ENCODE results near the gene NBAS.

DNA sequence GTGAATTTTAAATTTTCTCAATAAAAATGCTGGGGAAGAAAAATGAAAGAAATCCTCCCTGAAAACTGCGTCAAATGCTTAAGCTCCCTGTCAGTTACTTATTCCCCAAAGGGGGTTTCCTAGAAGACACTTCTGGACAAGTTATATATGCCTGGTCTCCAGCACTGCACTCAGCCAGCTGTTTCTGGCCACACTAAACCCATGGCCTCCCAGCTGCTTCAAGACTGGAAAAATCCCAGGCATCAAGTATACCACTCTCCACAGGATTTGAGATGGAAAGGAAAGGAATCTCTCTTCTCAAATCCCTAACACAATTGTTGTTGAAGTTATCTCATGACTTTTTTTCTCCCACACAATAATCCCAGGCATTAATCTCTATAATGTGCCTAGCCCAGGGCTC lies 245.7 kb downstream of the NBAS start:
- TF ChIP-seq POLR2AphosphoS5 (IDR thresholded peaks at IDR 0.05; ENCODE audit: low read depth, low read length) = no peak
- TF ChIP-seq TAF1 (IDR thresholded peaks at IDR 0.05; ENCODE audit: borderline replicate concordance, insufficient read depth, low read length) = no peak
- TF ChIP-seq, protein P1, sequence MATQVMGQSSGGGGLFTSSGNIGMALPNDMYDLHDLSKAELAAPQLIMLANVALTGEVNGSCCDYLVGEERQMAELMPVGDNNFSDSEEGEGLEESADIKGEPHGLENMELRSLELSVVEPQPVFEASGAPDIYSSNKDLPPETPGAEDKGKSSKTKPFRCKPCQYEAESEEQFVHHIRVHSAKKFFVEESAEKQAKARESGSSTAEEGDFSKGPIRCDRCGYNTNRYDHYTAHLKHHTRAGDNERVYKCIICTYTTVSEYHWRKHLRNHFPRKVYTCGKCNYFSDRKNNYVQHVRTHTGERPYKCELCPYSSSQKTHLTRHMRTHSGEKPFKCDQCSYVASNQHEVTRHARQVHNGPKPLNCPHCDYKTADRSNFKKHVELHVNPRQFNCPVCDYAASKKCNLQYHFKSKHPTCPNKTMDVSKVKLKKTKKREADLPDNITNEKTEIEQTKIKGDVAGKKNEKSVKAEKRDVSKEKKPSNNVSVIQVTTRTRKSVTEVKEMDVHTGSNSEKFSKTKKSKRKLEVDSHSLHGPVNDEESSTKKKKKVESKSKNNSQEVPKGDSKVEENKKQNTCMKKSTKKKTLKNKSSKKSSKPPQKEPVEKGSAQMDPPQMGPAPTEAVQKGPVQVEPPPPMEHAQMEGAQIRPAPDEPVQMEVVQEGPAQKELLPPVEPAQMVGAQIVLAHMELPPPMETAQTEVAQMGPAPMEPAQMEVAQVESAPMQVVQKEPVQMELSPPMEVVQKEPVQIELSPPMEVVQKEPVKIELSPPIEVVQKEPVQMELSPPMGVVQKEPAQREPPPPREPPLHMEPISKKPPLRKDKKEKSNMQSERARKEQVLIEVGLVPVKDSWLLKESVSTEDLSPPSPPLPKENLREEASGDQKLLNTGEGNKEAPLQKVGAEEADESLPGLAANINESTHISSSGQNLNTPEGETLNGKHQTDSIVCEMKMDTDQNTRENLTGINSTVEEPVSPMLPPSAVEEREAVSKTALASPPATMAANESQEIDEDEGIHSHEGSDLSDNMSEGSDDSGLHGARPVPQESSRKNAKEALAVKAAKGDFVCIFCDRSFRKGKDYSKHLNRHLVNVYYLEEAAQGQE (IDR thresholded peaks at IDR 0.05; ENCODE audit: insufficient read depth in 1 of 2, low read depth in 2 of 2, low read length in 2 of 2) = no peak

Measured in PFSK-1 (cell line).